ENCODE measurements around the gene FZR1.

Gene FZR1

GRCh38 chr19:3505598-3506383, at the start of gene FZR1:
Gene FZR1 (plus strand): TSS chr19:3506311. CDS start chr19:3522990, 16,679 bp downstream.
- DNase-seq, result peak; percentile 100

DNA sequence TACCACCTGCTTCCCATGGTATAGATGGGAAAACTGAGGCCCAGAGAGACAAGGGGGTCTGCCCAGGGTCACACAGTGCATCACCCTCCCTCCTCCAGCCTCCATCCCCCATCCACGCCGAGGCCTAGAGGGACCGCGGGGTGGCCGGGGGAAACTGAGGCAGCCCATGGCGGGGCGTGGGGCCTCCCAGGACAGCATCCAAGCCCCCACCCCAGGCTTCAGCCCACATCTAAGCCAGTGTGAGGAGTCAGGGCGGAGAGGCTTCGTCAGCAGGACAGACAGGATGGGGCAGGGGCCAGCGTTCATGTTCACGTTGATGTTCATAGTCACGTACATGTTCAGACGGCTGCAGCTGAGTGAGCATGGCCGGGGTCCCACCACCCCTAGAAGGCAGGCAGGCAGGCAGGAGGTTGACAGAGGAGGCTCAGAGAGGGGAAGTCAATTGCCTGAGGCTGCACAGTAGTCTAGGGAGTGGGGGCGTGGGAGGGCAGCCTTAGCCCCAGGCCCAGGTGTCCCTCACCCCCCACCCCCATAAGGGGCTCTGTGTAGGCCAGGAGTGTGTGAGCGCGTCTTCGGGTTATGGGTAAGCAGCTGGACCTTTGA, 49.1 kb upstream of the FZR1 start:
- no peak for DNase-seq

DNA sequence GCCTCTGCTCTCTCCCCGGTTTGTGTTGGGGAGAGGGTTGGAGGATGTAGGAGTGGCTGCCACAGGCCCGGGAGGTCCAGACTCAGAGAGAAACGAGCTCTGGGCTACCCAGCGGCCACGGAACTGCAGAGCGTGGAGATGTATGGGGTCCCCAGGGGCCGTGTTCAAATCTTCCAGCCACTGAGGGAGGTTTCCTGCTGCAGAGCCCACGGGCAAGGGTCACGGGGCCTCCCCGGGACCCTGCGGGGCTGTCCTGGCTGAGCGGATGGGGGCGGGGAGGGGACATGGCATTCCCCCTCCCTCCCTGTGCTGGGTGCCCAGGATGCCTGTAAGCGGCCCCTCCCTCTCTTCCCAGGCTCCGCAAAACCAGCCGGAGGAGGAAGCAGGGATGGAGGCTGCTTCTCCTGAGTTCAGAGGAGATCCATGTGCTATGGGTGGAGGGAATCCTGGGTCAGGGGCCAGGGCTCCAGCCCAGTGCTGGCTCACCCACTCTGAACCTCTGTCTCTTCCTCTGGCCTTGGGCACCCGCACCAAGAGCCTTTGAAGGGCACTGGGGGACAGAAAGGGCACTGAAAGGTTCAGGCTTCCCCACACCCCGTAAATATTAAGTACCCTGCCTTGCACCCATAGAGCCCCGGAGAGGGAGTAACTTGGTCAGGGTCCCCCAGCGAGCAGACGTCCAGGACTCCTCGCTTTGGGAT, 48.4 kb upstream of the FZR1 start:
- peak; percentile 67 for DNase-seq

- peak; percentile 81 for DNase-seq
Observed at GRCh38 chr19:3458229-3459088, 47.7 kb upstream of the FZR1 start.

- peak; percentile 96 for DNase-seq
Observed at GRCh38 chr19:3459089-3459881, 46.8 kb upstream of the FZR1 start.

GRCh38 chr19:3459965-3460582, 46.0 kb upstream of the FZR1 start:
- no peak for DNase-seq

- DNase-seq, result no peak
Observed at GRCh38 chr19:3462991-3463713, 43.0 kb upstream of the FZR1 start.

GRCh38 chr19:3463714-3464586, 42.2 kb upstream of the FZR1 start:
- no peak for DNase-seq

GRCh38 chr19:3464587-3465235, 41.4 kb upstream of the FZR1 start:
- DNase-seq, result no peak

- no peak for DNase-seq
Observed at GRCh38 chr19:3465552-3465951, 40.6 kb upstream of the FZR1 start.

DNA sequence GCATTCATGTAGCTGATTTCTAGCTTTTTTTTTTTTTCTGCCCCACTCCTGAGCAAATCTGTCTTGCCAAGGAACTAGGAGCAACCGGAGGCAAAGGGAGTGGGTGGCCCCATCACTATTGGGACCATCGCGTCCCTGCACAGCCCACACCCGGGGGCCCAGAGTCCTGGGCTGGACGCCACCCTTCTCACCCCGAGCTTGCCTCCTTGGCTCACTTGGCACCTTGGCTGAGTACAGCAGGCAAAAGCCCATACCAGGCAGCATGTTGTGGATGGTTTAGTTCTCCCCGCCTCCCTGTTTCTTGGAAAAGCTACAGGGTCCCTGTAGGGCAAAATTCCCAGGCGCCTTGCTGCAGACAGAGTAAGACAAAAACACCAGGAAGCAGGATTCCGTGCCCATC, 39.5 kb upstream of the FZR1 start:
- DNase-seq, result no peak

GRCh38 chr19:3467437-3468198, 38.5 kb upstream of the FZR1 start:
- no peak for DNase-seq

DNA sequence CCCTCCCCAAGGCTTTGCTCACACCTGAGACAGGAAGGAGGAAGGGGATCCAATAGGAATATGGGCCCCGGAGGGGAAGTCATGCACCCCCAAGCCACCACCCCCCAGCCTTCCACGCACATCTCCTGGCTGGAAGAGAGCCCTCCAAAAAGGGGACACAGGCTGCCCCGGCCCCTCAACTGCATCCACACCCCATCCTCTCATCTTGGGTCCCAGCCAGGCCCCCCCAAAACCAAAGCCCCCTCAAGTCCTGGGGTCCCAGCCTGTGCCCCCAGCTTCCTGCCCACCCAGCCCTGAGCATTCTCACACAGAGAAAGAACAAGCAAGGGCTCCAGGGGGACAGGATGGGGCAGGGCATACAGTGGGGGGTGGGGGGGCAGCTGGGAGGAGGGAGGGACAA, 37.9 kb upstream of the FZR1 start:
- no peak for DNase-seq

GRCh38 chr19:3469638-3470499, 36.2 kb upstream of the FZR1 start:
- no peak for DNase-seq

DNA sequence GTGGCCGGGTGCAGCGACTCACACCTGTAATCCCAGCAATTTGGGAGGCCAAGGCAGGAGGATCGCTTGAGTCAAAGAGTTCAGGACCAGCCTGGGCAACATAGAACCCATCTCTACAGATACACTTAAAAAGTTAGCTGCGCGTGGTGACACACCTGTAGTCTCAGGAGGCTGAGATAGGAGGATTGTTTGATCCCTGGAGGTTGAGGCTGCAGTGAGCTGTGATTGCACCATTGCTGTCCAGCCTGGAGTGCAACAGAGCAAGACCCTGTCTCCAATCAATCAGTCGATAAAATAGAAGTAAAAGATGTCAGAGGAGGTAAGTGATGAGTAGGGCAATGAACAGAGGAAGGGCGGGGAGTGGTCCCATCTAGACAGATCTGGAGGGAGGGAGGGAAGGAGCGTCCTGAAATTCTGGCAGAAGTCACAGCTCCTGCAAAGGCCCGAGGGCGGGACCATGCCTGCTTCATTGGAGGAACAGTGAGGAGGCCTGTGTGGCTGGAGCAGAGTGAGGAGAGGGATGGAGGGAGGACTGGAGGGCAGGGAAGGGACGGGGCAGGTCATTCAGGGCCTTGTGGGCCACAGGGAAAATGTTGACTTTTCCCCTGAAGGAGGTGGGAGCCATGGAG, 35.5 kb upstream of the FZR1 start:
- DNase-seq, result no peak

- DNase-seq, result no peak
Observed at GRCh38 chr19:3471954-3472655, 34.0 kb upstream of the FZR1 start.
